ENCODE data around the gene MYL6.

- TF ChIP-seq SUZ12 (IDR thresholded peaks at IDR 0.05) = no peak
- TF ChIP-seq TARDBP (IDR thresholded peaks at IDR 0.05) = no peak
- no peak for TF ChIP-seq FOXK2 (IDR thresholded peaks at IDR 0.05)
- TF ChIP-seq FOXM1 (IDR thresholded peaks at IDR 0.05; ENCODE audit: borderline replicate concordance) = no peak
- no peak for TF ChIP-seq HDGF (IDR thresholded peaks at IDR 0.05; ENCODE audit: borderline replicate concordance)
- TF ChIP-seq ELF4 (IDR thresholded peaks at IDR 0.05) = no peak
- no peak for TF ChIP-seq SP1 (IDR thresholded peaks at IDR 0.05)
- no peak for TF ChIP-seq ARNT (IDR thresholded peaks at IDR 0.05)
- TF ChIP-seq PKNOX1 (IDR thresholded peaks at IDR 0.05) = no peak
Observed at GRCh38 chr12:56115329-56115728, 42.8 kb upstream of the MYL6 start.

Data from HEK293T (cell line).